Esophagus muscularis mucosa (tissue), 4 donors: ENCODE data around the gene PHF3.

Experiments used
- EP300 ChIP-seq: sonication (generic); formaldehyde crosslinking; IDR thresholded peaks from one replicate; pipeline ENCODE4 v1.6.1; 2017; ENCODE audit warnings: antibody characterized with exemption
- POLR2A ChIP-seq: fragments of 450-650 bp; IDR thresholded peaks from one replicate; pipeline ENCODE4 v1.6.1; 2017; ENCODE audit warnings: antibody characterized with exemption, moderate library complexity, mild to moderate bottlenecking, low read depth
- POLR2AphosphoS5 ChIP-seq, 2 donors: sonication (generic); formaldehyde crosslinking; IDR thresholded peaks; one replicate each; pipeline ENCODE4 v1.6.1; 2017; ENCODE audit warnings: antibody characterized with exemption in 2 of 2
- TF ChIP-seq, protein P1 (sequence below), 3 experiments: fragments of 200-600 bp in 2 of 3; fragments of 450-650 bp in 1 of 3; sonication (generic) in 2 of 3; IDR thresholded peaks; one replicate each; pipeline ENCODE4 v1.5.1; 2017 to 2019; ENCODE audit warnings: antibody characterized with exemption in 3 of 3, mild to moderate bottlenecking in 2 of 3, moderate library complexity in 1 of 3

DNA sequence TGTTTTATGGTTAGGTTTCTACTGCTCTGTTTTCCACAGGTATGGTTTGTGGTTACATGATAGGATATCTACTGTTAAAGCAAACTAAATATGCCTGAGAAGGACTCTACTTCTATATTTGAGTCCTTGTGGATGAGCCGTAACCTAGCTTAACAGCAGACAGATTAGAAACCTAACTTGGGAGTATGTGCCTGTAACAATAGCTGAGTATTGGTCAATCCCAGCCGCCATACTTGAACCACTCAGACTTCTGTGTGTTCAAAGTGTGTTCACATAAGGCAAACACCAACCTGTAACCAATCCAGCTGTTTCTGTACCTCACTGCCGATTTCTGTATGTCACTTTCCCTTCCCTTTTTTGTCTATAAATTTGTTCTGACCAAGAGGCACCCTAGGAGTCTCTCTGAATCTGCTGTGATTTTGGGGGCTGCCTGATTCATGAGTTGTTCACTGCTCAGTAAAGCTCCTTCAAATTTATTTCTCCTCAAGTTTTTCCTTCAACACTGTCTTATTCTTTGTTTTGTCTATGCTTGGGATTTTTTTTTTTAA lies 37.1 kb downstream of the PHF3 start:
- TF ChIP-seq POLR2AphosphoS5 (IDR thresholded peaks at IDR 0.05) (no peak), EP300 (no peak), POLR2A (no peak)
- TF ChIP-seq, protein P1, sequence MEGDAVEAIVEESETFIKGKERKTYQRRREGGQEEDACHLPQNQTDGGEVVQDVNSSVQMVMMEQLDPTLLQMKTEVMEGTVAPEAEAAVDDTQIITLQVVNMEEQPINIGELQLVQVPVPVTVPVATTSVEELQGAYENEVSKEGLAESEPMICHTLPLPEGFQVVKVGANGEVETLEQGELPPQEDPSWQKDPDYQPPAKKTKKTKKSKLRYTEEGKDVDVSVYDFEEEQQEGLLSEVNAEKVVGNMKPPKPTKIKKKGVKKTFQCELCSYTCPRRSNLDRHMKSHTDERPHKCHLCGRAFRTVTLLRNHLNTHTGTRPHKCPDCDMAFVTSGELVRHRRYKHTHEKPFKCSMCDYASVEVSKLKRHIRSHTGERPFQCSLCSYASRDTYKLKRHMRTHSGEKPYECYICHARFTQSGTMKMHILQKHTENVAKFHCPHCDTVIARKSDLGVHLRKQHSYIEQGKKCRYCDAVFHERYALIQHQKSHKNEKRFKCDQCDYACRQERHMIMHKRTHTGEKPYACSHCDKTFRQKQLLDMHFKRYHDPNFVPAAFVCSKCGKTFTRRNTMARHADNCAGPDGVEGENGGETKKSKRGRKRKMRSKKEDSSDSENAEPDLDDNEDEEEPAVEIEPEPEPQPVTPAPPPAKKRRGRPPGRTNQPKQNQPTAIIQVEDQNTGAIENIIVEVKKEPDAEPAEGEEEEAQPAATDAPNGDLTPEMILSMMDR (IDR thresholded peaks at IDR 0.05), result no peak
